GM21786 (cell line): ENCODE results near the gene ERC2.

Source experiments
- ATAC-seq: cut with Tn5 transposase; IDR thresholded peaks from one replicate; pipeline ENCODE4 v1.9.1; 2021; ENCODE audit not compliant: unreplicated experiment

Gene ERC2

GRCh38 chr3:55549177-55549576 is 919.1 kb downstream of the ERC2 start:
- ATAC-seq, result no peak

GRCh38 chr3:55546866-55547669 is 921.2 kb downstream of the ERC2 start:
- no peak for ATAC-seq

GRCh38 chr3:55545995-55546394 is 922.3 kb downstream of the ERC2 start:
- no peak for ATAC-seq

- ATAC-seq, result no peak
Measured at GRCh38 chr3:55544219-55544618, 924.0 kb downstream of the ERC2 start.

- no peak for ATAC-seq
Measured at GRCh38 chr3:55543181-55543614, 925.1 kb downstream of the ERC2 start.

- no peak for ATAC-seq
Measured at GRCh38 chr3:55541456-55541855, 926.8 kb downstream of the ERC2 start.

GRCh38 chr3:55541016-55541415 is 927.3 kb downstream of the ERC2 start:
- ATAC-seq, result no peak

GRCh38 chr3:55540579-55540978 is 927.7 kb downstream of the ERC2 start:
- ATAC-seq, result no peak

GRCh38 chr3:55538158-55538557 is 930.1 kb downstream of the ERC2 start:
- ATAC-seq, result no peak

- ATAC-seq, result no peak
Measured at GRCh38 chr3:55537563-55537962, 930.7 kb downstream of the ERC2 start.

GRCh38 chr3:55537129-55537528 is 931.1 kb downstream of the ERC2 start:
- ATAC-seq, result no peak

GRCh38 chr3:55534876-55535275 is 933.4 kb downstream of the ERC2 start:
- ATAC-seq, result no peak

- no peak for ATAC-seq
Measured at GRCh38 chr3:55532806-55533205, 935.5 kb downstream of the ERC2 start.

GRCh38 chr3:55531321-55531720 is 936.9 kb downstream of the ERC2 start:
- no peak for ATAC-seq

GRCh38 chr3:55527361-55527760 is 940.9 kb downstream of the ERC2 start:
- no peak for ATAC-seq

- ATAC-seq, result no peak
Measured at GRCh38 chr3:55526332-55527030, 941.8 kb downstream of the ERC2 start.

- no peak for ATAC-seq
Measured at GRCh38 chr3:55525436-55525835, 942.8 kb downstream of the ERC2 start.

- no peak for ATAC-seq
Measured at GRCh38 chr3:55524565-55525244, 943.6 kb downstream of the ERC2 start.

- ATAC-seq, result no peak
Measured at GRCh38 chr3:55523471-55523870, 944.8 kb downstream of the ERC2 start.

GRCh38 chr3:55521738-55522421 is 946.4 kb downstream of the ERC2 start:
- ATAC-seq, result no peak

GRCh38 chr3:55521064-55521737 is 947.1 kb downstream of the ERC2 start:
- no peak for ATAC-seq
